ENCODE measurements around the gene KIF1C. TPM values are rescaled to one million over a fixed set of nuclear protein-coding genes. Genes with fewer than 3 reads are reported as not detected.

KIF1C gene
- total and polyA plus RNA-seq, 9 of the 15 experiments (the other 6 are each of a cell fraction or from before 2014, with no cell fraction given), result 0.38 to 68.4 (median 25.1) TPM

DNA sequence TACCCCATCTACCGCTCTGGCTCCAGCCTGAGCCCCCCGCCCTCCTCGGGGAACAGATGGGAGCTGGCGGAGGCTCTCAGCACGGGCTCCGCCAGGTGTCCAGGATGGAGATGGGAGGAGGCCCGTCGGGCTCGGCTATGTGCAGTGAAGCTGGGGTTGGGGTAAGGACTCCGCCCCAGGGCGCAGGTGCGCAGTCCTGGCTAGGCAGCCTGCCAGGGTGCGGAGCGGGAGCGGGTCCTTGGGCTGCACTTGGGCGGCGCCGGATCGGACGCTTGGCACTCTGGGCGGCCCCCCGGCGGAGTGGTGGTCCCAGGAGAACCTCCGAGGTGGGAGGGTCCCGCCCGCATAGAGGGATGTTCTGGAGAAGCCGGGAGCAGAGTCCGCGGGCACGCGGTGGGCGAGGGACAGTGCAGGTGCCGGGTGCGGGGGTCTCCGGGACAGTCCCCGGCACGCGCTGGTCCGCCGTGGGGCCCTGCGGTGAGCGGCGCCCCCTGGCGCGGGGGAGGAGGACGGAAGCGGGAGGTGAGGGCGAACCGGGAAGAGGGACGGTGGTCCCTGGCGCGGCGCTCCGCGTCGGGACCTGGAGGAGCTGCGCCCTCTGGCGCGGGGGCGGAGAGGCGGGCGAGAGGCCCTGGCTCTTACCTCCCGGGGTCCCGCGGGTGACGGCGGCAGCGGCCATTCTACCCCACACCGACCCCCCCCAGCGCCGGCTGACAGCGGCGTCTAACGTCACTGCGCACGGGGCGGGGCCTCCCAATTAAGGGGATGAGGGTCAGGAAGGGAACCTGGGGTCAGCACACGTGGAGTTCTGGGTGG is 10.6 kb upstream of the KIF1C start, which contains the start of gene CAMTA2 (continued):
- TF ChIP-seq MTA2 (IDR thresholded peaks at IDR 0.05; ENCODE audit: low read depth) (0 out of 2 replicates have a peak, but pooled peaks have one; percentile 12), RBFOX2 (IDR thresholded peaks at IDR 0.05; ENCODE audit: low read depth, low read length) (peak; percentile 82), YY1 (IDR thresholded peaks at IDR 0.05; ENCODE audit: borderline replicate concordance in 1 of 3, control insufficient read depth in 1 of 3, extremely low read depth in 1 of 3, insufficient read depth in 3 of 3, insufficient read length in 1 of 3, insufficient replicate concordance in 2 of 3, low read depth in 1 of 3, low read length in 2 of 3) (peak; percentile 31 to 86 (median 84)), MNT (conservative IDR thresholded peaks at IDR 0.05) (peak; percentile 70 to 88), ZBTB9 (CRISPR knock-in tag; IDR thresholded peaks at IDR 0.05) (peak; percentile 19; the same call in 1 of the 2 replicates), MYNN (IDR thresholded peaks at IDR 0.05) (no peak), MYNN (CRISPR knock-in tag; IDR thresholded peaks at IDR 0.05) (no peak), POU5F1 (IDR thresholded peaks at IDR 0.05; ENCODE audit: borderline replicate concordance, low read depth, low read length, partially characterized antibody) (no peak), NCOR1 (IDR thresholded peaks at IDR 0.05) (peak; percentile 47; the same call in 1 of the 2 replicates), ZNF592 (IDR thresholded peaks at IDR 0.05) (peak; percentile 32; the same call in 1 of the 2 replicates)

Data from K562 (cell line).